Esophagus squamous epithelium (tissue), 5 donors: ENCODE measurements around the gene CDH13. TPM values are rescaled to one million over a fixed set of nuclear protein-coding genes. Genes with fewer than 3 reads are reported as not detected.

Experiments
- DNase-seq: peaks from one replicate; lab custom pipeline; 2025; lab: John Stamatoyannopoulos, UW
- H3K27ac ChIP-seq, 4 donors: fragments of 200-600 bp; sonication (generic); one replicate each; pipeline ENCODE4 v1.5.1; 2016 to 2019; ENCODE audit warnings: mild to moderate bottlenecking in 1 of 4
- H3K27me3 ChIP-seq, 4 donors: fragments of 200-600 bp; sonication (generic); 1 replicate in 3 of 4; 2 replicates in 1 of 4; pipeline versions ENCODE4 v1.5.1 to v1.6.0; 2017 to 2021; ENCODE audit warnings: antibody characterized with exemption in 1 of 4
- H3K36me3 ChIP-seq, 3 donors: fragments of 200-600 bp; sonication (generic); one replicate each; pipeline ENCODE4 v1.5.1; 2016 to 2019
- H3K4me1 ChIP-seq, 3 donors: fragments of 200-600 bp; sonication (generic); one replicate each; pipeline ENCODE4 v1.5.1; 2017 to 2019
- H3K4me3 ChIP-seq, 4 donors: fragments of 200-600 bp; sonication (generic); 1 replicate in 3 of 4; 2 replicates in 1 of 4; pipeline ENCODE4 v1.5.1; 2016 to 2019; ENCODE audit warnings: mild to moderate bottlenecking in 2 of 4, moderate library complexity in 1 of 4
- H3K9me3 ChIP-seq, 3 donors: fragments of 200-600 bp; sonication (generic); one replicate each; pipeline ENCODE4 v1.5.1; 2016 to 2019
- POLR2A ChIP-seq, 4 donors: fragments of 450-650 bp; IDR thresholded peaks; one replicate each; pipeline ENCODE4 v1.6.1; 2017; ENCODE audit warnings: antibody characterized with exemption in 4 of 4, mild to moderate bottlenecking in 4 of 4, moderate library complexity in 3 of 4
- WGBS, 2 donors: methylation state at CpG; one replicate each; pipeline ENCODE4 v1.1.5; 2018; 5-methylcytosine and 5-hydroxymethylcytosine counted together
- intact Hi-C: fragments of 100-400 bp; cut with DNase I; formaldehyde crosslinking; loops from one replicate; pipeline ENCODE4 v1.15.0; 2022
- total RNA-seq, 4 donors: library from RNA; depleted of rRNA; stranded (reverse); fragments of >200 nt; gene quantifications; one replicate each; pipeline ENCODE4 v1.1.0, GENCODE V29; 2016
- TF ChIP-seq, protein P1 (sequence below), 6 experiments: fragments of 450-650 bp in 4 of 6; fragments of 200-600 bp in 2 of 6; sonication (generic) in 2 of 6; IDR thresholded peaks; one replicate each; pipeline ENCODE4 v1.5.1; 2016 to 2019; ENCODE audit warnings: antibody characterized with exemption in 6 of 6, mild to moderate bottlenecking in 4 of 6, moderate library complexity in 4 of 6
- donor health status: DM: yes; HTN: yes; CAD: no.

The CDH13 gene
- total RNA-seq, 4 donors from 2014 or later, result 6.9 to 31.9 (median 21.1) TPM

DNA sequence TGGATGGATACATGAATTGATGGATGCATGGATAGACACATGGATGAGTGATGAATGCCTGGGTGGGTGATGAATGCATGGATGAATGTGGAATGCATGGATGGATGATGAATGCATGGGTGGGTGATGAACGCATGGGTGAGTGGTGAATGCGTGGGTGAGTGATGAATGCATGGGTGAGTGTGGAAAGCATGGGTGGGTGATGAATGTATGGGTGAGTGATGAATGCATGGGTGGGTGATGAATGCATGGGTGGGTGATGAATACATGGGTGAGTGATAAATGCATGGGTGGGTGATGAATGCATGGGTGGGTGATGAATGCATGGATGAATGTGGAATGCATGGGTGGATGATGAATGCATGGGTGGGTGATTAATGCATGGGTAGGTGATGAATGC, 1097.1 kb downstream of the CDH13 start:
- TF ChIP-seq POLR2A (IDR thresholded peaks at IDR 0.05), result no peak
- TF ChIP-seq, protein P1, sequence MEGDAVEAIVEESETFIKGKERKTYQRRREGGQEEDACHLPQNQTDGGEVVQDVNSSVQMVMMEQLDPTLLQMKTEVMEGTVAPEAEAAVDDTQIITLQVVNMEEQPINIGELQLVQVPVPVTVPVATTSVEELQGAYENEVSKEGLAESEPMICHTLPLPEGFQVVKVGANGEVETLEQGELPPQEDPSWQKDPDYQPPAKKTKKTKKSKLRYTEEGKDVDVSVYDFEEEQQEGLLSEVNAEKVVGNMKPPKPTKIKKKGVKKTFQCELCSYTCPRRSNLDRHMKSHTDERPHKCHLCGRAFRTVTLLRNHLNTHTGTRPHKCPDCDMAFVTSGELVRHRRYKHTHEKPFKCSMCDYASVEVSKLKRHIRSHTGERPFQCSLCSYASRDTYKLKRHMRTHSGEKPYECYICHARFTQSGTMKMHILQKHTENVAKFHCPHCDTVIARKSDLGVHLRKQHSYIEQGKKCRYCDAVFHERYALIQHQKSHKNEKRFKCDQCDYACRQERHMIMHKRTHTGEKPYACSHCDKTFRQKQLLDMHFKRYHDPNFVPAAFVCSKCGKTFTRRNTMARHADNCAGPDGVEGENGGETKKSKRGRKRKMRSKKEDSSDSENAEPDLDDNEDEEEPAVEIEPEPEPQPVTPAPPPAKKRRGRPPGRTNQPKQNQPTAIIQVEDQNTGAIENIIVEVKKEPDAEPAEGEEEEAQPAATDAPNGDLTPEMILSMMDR (IDR thresholded peaks at IDR 0.05), result no peak
- Histone ChIP-seq H3K27me3 (no peaks in the 10 kb centered on the region), H3K4me1 (no peaks in the 10 kb centered on the region), H3K27ac (no peak overlapping the region), H3K36me3 (no peaks in the 10 kb centered on the region), H3K4me3 (no peak overlapping the region), H3K9me3 (no peaks in the 10 kb centered on the region)
- intact Hi-C loops, result no loop called here
- DNase-seq, result no peak
- 84 to 86% methylated on average over 2 of the region's 2 CpGs for WGBS, 2 donors

DNA sequence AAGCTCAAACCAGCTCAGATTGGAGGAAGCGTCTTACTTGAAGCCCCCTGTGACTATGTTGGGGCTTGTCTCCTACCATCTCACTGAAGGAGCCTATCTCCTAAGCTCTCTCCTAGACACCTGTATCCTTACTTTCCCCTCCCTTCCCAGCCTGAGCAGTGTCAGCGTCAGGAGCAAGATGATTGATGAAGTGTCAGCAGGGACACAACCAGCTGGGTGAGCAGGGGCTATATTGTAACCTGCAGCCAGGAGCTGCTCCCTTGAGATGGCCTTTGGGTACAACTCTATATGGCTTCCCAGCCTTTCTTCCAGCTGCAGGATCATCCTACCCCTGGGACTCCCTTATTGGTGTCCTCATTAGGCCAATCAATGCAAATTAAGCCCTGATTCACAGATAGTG, 1097.8 kb downstream of the CDH13 start:
- H3K36me3 ChIP-seq, result no peaks in the 10 kb centered on the region
- no peaks in the 10 kb centered on the region for H3K27me3 ChIP-seq
- no peak for TF ChIP-seq POLR2A (IDR thresholded peaks at IDR 0.05)
- TF ChIP-seq, protein P1 (IDR thresholded peaks at IDR 0.05), result no peak
- no peak for DNase-seq
- no peaks in the 10 kb centered on the region for H3K4me1 ChIP-seq
- H3K9me3 ChIP-seq, result no peaks in the 10 kb centered on the region
- no peak overlapping the region for H3K4me3 ChIP-seq
- intact Hi-C loops, result no loop called here
- 60 to 65% methylated on average over 2 of the region's 2 CpGs for WGBS, 2 donors
- no peak overlapping the region for H3K27ac ChIP-seq

DNA sequence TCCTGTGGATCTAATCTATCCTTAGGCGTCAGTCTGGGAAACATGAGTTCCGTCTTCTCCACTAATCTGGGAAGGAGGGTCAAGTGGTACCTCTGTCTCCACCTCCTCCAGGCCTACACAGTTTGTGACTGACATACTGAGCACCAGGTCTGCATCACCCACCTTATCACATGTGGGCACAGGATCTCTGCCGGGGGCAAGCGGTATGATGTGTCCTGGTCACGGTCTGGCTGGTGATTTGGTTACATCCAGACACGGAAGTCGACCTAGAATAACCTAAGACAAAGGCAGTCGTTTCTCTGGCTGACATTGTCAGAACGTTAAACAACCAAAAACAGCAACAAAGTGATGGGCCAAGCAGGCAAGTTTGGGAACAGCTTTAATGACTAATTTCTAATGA, 1098.5 kb downstream of the CDH13 start:
- Histone ChIP-seq H3K27me3 (no peaks in the 10 kb centered on the region), H3K9me3 (no peaks in the 10 kb centered on the region), H3K4me1 (no peaks in the 10 kb centered on the region), H3K36me3 (no peaks in the 10 kb centered on the region), H3K27ac (no peak overlapping the region), H3K4me3 (no peak overlapping the region)
- TF ChIP-seq, protein P1 (IDR thresholded peaks at IDR 0.05), result no peak
- TF ChIP-seq POLR2A (IDR thresholded peaks at IDR 0.05), result no peak
- 86 to 89% methylated on average over 5 to 9 of the region's 9 CpGs for WGBS, 2 donors
- DNase-seq, result no peak
- intact Hi-C loops, result no loop called here

DNA sequence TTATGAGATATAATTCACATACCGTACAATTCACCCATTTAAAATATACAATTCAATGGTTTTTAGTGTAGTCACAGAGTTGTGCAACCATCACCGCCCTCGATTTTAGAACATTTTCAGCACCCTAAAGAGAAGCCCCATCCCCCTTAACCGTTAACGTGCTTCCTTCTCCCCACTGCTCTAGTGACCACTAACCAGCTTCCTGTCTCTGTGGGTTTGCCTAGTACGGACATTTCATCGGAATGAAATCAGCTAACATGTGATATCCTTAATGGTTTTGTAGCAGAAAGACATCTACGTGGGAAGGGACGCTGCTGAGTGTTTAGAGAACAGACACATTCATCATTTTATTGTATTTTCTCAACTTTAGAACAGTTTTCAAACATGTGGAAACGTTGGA, 1100.2 kb downstream of the CDH13 start:
- Histone ChIP-seq H3K4me3 (no peak overlapping the region), H3K27ac (no peak overlapping the region), H3K4me1 (no peaks in the 10 kb centered on the region), H3K36me3 (no peaks in the 10 kb centered on the region), H3K9me3 (no peaks in the 10 kb centered on the region), H3K27me3 (no peaks in the 10 kb centered on the region)
- TF ChIP-seq, protein P1 (IDR thresholded peaks at IDR 0.05), result no peak
- intact Hi-C loops, result no loop called here
- 62 to 65% methylated on average over 10 of the region's 10 CpGs for WGBS, 2 donors
- no peak for DNase-seq

DNA sequence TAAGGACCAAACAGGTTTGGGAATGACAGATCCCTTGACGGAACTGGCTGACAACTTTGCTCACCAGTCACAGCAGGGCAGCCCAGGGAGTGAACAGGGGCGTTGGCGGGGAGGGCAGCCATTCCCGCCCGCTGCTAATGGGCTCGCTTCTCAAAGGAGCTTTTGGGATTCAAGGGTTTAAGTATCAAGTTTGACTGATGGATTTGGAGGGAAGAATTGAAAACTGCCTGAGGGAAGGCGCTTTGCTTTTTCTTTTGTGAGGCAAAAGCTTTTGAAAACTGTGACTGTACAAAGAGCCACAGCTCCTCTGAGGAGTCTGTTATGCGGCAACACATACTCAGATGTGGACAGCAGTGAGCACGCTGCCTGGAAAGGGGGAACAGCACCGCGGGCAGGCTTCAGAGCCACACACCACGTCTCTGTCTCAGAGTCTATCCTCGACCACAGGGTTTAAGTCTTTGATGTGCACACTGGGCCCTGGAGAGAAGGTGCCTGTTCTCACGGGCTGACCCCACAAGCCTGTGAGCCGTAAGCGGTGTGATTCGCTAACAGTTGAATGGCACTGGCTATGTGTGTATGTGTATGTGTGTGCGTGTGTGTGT, 1101.1 kb downstream of the CDH13 start:
- Histone ChIP-seq H3K27me3 (no peaks in the 10 kb centered on the region), H3K27ac (no peak overlapping the region), H3K4me3 (no peak overlapping the region), H3K4me1 (no peaks in the 10 kb centered on the region), H3K9me3 (no peaks in the 10 kb centered on the region), H3K36me3 (no peaks in the 10 kb centered on the region)
- intact Hi-C loops, result no loop called here
- 84 to 85% methylated on average over 15 to 16 of the region's 18 CpGs for WGBS, 2 donors
- DNase-seq, result no peak
- TF ChIP-seq, protein P1 (IDR thresholded peaks at IDR 0.05), result no peak
- TF ChIP-seq POLR2A (IDR thresholded peaks at IDR 0.05), result no peak
